NCI-H2196 treated with DMSO at 0.1 percent for 48 hours (cell line): ENCODE data around the gene EFHD2.
"Not testable (repeated sequence)": the region's sequence is repeated elsewhere in the genome, so short reads cannot be mapped to it uniquely, and the experiment has no call there.

Source experiments
- DNase-seq: peaks from one replicate; lab custom pipeline; 2025; ENCODE audit not compliant: unreplicated experiment; lab: John Stamatoyannopoulos, UW

EFHD2 gene

GRCh38 chr1:15388201-15388880 is 21.3 kb upstream of the EFHD2 start:
- no peak for DNase-seq

- DNase-seq: not testable (repeated sequence)
Observed at GRCh38 chr1:15389828-15390227, 19.9 kb upstream of the EFHD2 start.

DNA sequence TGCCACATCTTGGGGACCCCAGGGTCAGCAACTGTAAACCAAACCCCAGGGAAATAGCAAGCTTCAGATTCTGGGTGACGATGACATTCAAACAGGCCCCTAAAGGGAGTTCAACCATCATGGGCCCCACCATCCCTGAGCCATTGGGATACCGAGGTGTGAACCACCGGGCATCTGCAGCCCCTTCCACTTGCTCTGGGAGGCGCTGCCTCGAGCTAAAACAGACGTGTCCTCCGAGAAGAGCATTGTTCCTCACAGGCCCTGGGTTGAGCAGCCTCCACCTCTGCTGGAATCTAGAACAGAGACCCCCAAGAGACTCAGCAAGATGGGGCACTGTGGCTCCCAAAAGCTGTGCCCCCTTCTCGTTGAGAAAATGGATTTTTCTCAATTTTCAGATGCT is 19.0 kb upstream of the EFHD2 start:
- no peak for DNase-seq

GRCh38 chr1:15391366-15391765 is 18.3 kb upstream of the EFHD2 start:
- DNase-seq: no peak

DNA sequence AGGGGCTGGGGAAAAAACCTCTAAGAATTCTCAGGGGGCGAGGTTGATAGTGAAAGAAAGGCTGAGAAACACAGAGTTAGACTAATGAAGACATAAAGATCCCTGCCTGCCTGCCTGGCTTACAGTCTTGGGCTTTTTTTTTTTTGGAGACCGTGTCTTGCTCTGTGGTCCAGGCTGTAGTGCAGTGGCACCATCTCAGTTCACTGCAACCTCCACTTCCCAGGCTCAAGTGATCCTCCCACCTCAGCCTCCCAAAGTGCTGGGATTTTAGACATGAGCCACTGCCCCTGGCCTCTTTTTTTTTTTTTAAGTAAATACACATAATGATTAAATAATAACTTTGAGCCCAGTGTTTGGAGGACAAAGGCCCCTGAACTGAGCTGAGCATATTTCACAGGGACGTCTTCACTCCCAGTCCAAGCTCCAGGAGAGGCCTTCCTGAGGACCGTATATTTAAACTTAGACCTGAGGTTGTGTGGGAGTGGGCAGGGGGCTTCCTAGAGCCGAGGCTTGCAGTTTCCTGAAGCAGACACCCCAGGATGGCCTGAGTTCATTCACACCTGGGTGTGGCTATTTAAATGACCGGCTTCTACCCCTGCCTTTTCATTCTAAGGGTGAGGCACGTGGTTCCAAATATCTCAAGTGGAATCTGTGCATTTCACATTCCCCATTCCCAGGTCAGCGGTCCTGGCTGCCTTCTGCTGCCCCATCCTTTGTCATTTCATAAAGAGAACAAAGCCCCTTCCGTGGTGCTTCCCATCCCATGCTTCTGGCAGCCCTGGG is 16.0 kb upstream of the EFHD2 start:
- DNase-seq: no peak

DNA sequence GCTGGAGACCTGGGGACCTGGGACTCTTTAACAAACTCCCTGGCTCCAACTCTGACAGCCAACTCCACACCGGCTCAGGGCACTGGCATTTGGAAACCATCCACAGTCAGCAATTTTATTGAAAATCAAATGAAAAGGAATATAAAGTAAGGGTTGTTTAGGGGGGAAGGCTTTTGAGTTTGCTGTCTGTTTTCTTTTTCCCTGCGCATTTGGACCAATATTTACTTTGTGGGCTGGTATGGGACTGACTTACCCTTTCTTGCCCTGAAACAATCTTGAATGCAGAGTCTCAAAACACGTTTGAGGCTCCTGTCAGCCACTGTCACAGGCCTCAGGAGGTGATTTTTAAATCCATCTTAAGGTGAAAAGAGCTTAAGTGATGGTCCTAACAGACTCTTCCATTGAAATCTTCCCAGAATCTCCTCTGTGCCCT is 15.4 kb upstream of the EFHD2 start:
- DNase-seq: no peak

- DNase-seq: no peak
Observed at GRCh38 chr1:15397236-15397635, 12.5 kb upstream of the EFHD2 start.

GRCh38 chr1:15399710-15400109 is 10.0 kb upstream of the EFHD2 start:
- DNase-seq: no peak

GRCh38 chr1:15400627-15401026 is 9.1 kb upstream of the EFHD2 start:
- DNase-seq: peak; percentile 95

GRCh38 chr1:15401391-15402055 is 8.2 kb upstream of the EFHD2 start:
- DNase-seq: no peak

DNA sequence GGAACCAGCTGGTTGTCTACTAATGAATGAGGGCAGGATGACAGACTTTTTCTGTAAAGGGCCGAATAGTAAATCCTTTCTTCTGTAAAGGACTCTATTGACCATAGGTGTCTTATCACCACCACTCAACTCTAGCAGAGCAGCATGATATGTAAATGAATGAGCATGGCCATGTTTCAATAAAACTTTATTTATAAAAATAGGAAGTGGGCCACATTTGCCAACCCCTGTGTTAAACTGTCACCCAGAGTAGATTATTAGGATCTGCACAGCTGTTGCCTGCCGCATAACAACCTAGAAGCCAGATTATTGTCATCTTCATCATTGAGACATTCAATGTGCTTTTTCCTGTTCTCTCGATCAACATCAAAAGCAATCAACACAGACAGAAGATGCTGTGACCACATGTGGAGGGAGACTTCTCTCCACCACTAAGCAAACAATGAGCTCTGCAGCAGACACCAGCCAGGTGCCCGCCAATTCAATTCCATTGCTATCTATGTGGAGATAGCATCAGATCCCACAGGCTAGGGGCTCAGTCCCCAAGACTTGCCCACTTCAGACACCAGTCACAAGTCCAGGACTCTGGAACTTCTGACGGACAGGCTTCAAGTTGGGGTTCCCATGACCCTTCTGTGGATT is 6.8 kb upstream of the EFHD2 start:
- no peak for DNase-seq

DNA sequence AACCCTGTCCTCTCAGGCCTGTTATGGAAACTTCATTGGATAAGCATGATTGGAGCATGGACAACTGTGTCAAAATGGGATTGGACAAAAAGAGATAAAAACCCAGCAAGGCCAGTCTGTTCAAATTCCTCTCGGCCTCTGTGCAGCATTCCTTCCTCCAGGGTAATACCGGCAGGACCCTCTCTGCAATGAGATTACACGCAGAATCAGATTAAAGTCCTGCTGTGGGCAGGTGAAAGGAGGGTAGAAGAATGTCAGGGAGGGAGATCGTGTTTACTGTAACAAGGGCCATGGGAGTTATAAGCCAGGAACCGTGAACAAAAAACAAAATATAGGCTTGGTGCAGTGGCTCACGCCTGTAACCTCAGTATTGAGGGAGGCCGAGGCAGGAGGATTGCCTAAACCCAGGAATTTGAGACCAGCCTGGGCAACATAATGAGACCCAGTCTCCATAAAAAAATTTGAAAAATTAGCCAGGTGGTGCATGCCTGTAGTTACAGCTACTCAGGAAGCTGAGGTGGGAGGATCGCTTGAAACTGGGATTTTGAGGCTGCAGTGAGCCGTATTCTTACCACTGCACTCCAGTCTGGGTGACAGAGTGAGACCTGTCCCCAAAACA is 5.6 kb upstream of the EFHD2 start:
- no peak for DNase-seq

DNA sequence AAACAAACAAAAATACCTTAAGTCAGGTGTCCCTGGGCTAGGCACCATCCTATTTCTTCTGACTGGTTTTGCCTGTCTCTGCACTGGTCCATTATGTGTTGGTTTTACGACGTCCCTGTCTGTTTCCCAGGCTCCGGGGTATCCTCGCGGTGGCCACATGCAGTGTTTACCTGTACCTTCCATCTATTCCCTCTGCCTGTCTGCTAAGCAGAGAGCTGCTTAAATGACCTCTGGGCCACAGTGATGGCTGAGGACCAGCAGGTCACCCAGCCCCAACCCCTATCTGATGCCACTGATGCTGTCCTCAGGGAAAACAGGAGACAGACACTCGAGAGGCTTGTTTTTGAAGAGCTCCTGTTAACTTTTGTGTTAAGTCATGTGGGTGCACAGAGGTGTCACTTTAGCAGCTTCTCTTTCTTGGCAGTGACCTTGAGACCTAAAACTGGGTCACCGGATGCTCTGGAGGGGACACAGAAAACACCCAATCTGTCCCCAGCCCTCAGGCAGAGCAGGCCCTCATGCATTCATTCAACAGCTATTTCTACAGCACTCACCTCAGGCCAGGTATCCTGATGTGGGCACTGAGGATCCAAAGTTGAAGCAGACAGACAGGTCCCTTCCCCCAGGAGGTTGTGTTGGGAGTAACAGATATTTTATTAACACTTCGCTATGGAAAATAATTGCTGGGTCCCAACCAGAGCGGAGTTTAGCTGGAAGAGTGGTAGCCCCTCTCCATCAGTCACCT is 4.4 kb upstream of the EFHD2 start:
- DNase-seq: no peak

GRCh38 chr1:15406614-15407559 is 2.8 kb upstream of the EFHD2 start:
- no peak for DNase-seq

DNA sequence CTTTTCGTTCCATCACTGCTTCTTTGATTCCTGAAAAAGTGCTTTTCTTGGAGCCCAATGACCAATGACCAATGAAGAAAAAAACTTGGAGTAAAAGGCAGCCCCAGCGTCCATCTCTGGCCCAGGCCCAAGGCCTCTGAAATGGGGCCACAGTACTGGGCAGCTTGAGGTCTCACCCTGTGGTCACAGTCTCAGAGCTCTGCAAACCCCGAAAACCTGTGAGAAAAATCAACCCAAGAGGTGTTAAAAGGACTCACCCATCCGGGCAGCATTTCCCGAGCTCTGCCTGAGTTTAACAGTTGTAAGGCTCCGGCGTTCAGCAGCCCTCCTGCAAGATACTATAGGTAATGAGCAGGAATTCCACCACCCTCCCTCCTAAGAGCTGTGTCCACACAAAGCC is 2.1 kb upstream of the EFHD2 start:
- DNase-seq: no peak

- DNase-seq: no peak
Observed at GRCh38 chr1:15408890-15409387, 749 bp upstream of the EFHD2 start.

DNA sequence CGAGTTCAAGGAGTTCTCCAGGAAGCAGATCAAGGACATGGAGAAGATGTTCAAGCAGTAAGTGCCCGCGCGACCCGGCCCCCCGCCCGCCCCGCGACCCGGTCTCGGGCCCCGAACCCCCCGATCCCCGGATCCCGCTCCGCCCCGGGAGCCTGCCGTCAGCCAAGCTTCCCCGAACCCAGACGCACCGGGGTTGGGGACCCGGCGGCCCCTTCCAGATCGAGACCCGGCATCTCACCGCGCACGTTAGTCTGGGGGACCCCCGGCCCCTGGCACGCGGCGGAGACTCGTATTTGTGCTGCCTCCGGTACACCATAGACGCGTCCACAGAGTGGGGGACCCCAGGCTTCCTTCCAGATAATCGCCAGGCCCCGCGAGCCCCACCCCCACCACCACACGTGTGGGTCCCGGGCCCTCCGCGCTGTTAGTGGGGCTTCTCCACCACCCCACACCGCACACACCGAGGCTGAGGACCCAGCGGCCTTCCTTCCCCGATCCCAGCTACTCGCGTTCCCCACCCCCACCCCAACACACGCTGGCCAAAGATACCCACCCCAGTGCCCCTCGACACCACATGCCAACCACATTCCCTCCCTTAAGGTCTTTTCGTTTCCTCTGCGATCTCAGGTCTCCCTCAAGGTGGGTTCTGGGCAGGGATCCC is 665 bp downstream of the EFHD2 start:
- no peak for DNase-seq

GRCh38 chr1:15410884-15411245 is 1.2 kb downstream of the EFHD2 start:
- no peak for DNase-seq
